MM.1S (cell line): ENCODE results near the gene PLXNA4.
A peak's percentile ranks its signal among the peaks of the same experiment; 100 is the strongest.

Experiments
- DNase-seq: peaks from one replicate; pipeline ENCODE4 v3.0.0-alpha.2; 2015
- H2AFZ ChIP-seq: fragments of 300-600 bp; sonication (generic); 2 replicates; pipeline ENCODE4 v1.6.0; 2016; ENCODE audit warnings: antibody characterized with exemption, low read length
- H3F3A ChIP-seq: fragments of 300-600 bp; sonication (generic); 2 replicates; pipeline ENCODE4 v1.6.1; 2016; ENCODE audit warnings: mild to moderate bottlenecking, antibody characterized with exemption, low read length, moderate library complexity, mixed read lengths; ENCODE audit not compliant: insufficient read depth
- H3K27ac ChIP-seq: fragments of 300-600 bp; sonication (generic); 2 replicates; pipeline ENCODE4 v1.5.1; 2016; ENCODE audit warnings: mild to moderate bottlenecking, low read length
- H3K27me3 ChIP-seq: fragments of 300-600 bp; sonication (generic); replicated peaks from 2 replicates; pipeline ENCODE4 v1.6.0; 2016; ENCODE audit warnings: low read length; ENCODE audit not compliant: insufficient read depth
- H3K36me3 ChIP-seq: fragments of 300-600 bp; sonication (generic); replicated peaks from 2 replicates; pipeline ENCODE4 v1.6.1; 2016; ENCODE audit warnings: mild to moderate bottlenecking, low read length, mixed read lengths; ENCODE audit not compliant: insufficient read depth
- H3K4me1 ChIP-seq: fragments of 300-600 bp; sonication (generic); 2 replicates; pipeline ENCODE4 v1.6.1; 2016; ENCODE audit warnings: low read length, mixed read lengths
- H3K4me2 ChIP-seq: fragments of 300-600 bp; sonication (generic); 2 replicates; pipeline ENCODE4 v1.6.0; 2016; ENCODE audit warnings: low read depth, low read length
- H3K4me3 ChIP-seq: fragments of 300-600 bp; sonication (generic); 2 replicates; pipeline ENCODE4 v1.5.1; 2016; ENCODE audit warnings: low read length, mixed read lengths
- H3K79me2 ChIP-seq: fragments of 300-600 bp; sonication (generic); 2 replicates; pipeline ENCODE4 v1.6.1; 2016; ENCODE audit warnings: mixed run types, low read length, mixed read lengths
- H3K9ac ChIP-seq: fragments of 300-600 bp; sonication (generic); 2 replicates; pipeline ENCODE4 v1.6.1; 2016; ENCODE audit warnings: low read length, mixed read lengths
- H3K9me2 ChIP-seq: fragments of 300-600 bp; sonication (generic); replicated peaks from 2 replicates; pipeline ENCODE4 v1.6.1; 2016; ENCODE audit warnings: mild to moderate bottlenecking, low read length, mixed read lengths; ENCODE audit not compliant: insufficient read depth
- H3K9me3 ChIP-seq: fragments of 300-600 bp; sonication (generic); replicated peaks from 2 replicates; pipeline ENCODE4 v1.6.1; 2016; ENCODE audit warnings: mild to moderate bottlenecking, low read length, mixed read lengths; ENCODE audit not compliant: insufficient read depth
- H4K20me1 ChIP-seq: fragments of 300-600 bp; sonication (generic); 2 replicates; pipeline ENCODE4 v1.6.1; 2016; ENCODE audit warnings: mild to moderate bottlenecking, low read length, moderate library complexity, mixed read lengths; ENCODE audit not compliant: insufficient read depth
- EZH2 ChIP-seq: fragments of 300-600 bp; sonication (generic); optimal IDR thresholded peaks from 2 replicates; pipeline ENCODE3; 2017; ENCODE audit warnings: low read depth, mild to moderate bottlenecking, antibody characterized with exemption, low read length, mixed read lengths
- EZH2phosphoT487 ChIP-seq: fragments of 300-600 bp; sonication (generic); IDR thresholded peaks from 2 replicates; pipeline ENCODE4 v1.6.1; 2018; ENCODE audit warnings: antibody characterized with exemption, low read length
- TF ChIP-seq, protein P1 (sequence below): fragments of 300-600 bp; sonication (generic); IDR thresholded peaks from 2 replicates; pipeline ENCODE4 v1.5.1; 2016; ENCODE audit warnings: antibody characterized with exemption, low read length, mixed read lengths

PLXNA4 gene

DNA sequence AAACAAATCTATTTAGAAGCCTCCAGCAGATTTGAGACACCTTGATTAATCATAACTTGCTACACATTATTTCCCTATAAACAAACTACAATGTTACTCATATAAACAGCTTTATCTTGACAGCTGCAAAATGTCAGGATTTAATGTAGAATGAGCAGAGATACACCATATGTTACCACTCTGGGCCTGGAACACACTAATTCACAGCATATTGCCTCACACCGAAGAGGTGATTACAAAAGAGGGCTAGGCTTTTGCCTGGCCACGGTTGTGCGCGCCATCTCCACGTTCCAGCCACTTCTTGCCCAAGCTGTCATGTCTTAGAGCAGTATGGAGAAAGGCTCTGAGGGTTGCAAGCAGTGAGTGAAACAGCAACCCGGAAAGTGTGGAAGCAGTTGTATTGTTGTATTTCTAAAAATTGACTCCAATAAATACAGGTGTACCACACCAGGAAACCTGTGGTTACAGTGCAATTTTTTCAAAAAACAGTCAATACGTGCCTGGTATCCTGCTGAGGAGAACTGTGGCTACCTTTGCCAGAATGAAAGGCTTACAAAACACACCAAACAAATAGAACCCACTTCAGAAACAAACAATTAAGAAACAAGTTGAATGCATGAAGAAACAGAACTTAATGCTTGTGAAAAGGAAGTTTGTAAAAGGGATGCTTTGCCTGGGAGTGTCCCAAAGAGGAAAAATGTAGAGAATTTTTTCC, 498.1 kb downstream of the PLXNA4 start:
- TF ChIP-seq EZH2phosphoT487 (no peak), EZH2 (no peak)
- TF ChIP-seq, protein P1, sequence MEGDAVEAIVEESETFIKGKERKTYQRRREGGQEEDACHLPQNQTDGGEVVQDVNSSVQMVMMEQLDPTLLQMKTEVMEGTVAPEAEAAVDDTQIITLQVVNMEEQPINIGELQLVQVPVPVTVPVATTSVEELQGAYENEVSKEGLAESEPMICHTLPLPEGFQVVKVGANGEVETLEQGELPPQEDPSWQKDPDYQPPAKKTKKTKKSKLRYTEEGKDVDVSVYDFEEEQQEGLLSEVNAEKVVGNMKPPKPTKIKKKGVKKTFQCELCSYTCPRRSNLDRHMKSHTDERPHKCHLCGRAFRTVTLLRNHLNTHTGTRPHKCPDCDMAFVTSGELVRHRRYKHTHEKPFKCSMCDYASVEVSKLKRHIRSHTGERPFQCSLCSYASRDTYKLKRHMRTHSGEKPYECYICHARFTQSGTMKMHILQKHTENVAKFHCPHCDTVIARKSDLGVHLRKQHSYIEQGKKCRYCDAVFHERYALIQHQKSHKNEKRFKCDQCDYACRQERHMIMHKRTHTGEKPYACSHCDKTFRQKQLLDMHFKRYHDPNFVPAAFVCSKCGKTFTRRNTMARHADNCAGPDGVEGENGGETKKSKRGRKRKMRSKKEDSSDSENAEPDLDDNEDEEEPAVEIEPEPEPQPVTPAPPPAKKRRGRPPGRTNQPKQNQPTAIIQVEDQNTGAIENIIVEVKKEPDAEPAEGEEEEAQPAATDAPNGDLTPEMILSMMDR, result no peak
- H3K79me2 ChIP-seq, result no peaks in the 10 kb centered on the region
- H4K20me1 ChIP-seq, result no peaks in the 10 kb centered on the region
- peak overlapping the region; percentile 12; the same call in 1 of the 2 replicates for H3K9ac ChIP-seq
- H3K9me3 ChIP-seq, result no peaks in the 10 kb centered on the region
- peak overlapping the region; percentile 67 for H3K4me2 ChIP-seq
- H3K4me3 ChIP-seq, result peak overlapping the region; percentile 13
- peak overlapping the region; percentile 79; the same call in 1 of the 2 replicates for H3K27ac ChIP-seq
- no peaks in the 10 kb centered on the region for H3K27me3 ChIP-seq
- H3K36me3 ChIP-seq, result no peaks in the 10 kb centered on the region
- H3K9me2 ChIP-seq, result no peaks in the 10 kb centered on the region
- peaks cover 26% of the 10 kb centered on the region for H3K4me1 ChIP-seq
- H2AFZ ChIP-seq, result peak overlapping the region; percentile 49
- H3F3A ChIP-seq, result peaks cover 23% of the 10 kb centered on the region
- DNase-seq, result peak; percentile 88

DNA sequence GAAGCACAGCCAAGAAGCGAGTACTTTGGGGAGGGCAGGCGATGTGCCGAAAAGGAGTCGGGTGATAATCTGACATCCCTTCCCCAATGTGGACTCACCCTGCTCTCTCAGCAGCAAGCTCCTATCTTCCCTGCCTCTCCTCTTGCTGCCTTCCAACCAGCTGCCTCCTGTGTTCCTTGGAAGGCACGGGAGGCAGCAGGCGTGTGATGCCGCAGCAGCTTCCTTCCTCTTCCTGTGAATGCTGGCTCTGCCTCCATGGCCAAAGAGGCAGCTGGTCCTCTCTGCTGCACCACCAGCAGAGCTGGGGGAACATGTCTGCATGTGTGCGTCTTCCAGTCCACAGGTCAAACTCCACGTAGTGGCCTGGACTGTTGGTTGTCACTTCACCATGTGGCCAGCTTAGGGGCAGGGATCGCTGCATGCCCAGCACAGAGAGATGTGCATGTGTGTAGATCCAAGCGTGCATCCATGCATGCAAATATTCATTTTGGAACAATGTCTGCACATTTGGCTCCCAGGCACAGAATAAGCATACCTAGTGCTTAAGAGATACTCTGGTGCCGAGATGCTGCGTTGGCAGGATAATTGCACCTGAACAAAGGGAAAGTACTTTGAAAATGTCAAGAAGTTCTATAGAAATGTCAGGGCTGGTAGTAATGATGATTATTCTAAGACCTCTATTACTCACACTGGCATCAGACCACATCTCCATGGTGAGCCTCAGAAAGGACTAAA, 499.8 kb downstream of the PLXNA4 start:
- Histone ChIP-seq H3F3A (peaks cover 23% of the 10 kb centered on the region), H3K79me2 (no peaks in the 10 kb centered on the region), H3K4me2 (no peak overlapping the region)

DNA sequence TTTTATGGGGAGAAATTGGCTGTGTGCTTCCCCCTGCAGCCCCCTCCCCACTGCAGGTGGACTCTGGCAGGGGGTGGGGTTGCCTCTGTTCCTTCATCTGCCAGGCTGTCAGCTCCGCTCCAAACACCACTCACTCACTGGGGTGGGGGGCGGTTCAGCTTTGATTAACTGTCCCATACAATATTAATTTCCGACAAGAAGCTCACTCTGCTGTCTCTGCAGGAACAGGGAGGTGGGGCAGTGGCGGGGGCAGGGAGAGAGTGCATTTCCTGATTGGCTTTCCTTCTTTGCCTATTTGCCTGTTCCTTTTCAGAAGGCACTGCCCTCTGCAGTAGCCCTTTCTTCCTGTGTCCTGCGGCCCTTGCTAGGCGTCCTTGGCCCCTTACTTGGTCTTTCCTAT, 500.8 kb downstream of the PLXNA4 start:
- TF ChIP-seq, protein P1, result no peak
- TF ChIP-seq EZH2phosphoT487 (no peak), EZH2 (no peak)
- Histone ChIP-seq H3K79me2 (no peaks in the 10 kb centered on the region), H3K9me2 (no peaks in the 10 kb centered on the region), H3K9me3 (no peaks in the 10 kb centered on the region), H3K4me1 (peaks cover 26% of the 10 kb centered on the region), H4K20me1 (no peaks in the 10 kb centered on the region), H3K27ac (no peak overlapping the region), H3K9ac (no peak overlapping the region), H2AFZ (no peak overlapping the region), H3K4me3 (no peak overlapping the region), H3K27me3 (no peaks in the 10 kb centered on the region), H3K4me2 (no peak overlapping the region), H3K36me3 (no peaks in the 10 kb centered on the region), H3F3A (peaks cover 23% of the 10 kb centered on the region)
- DNase-seq, result no peak

More for the DNA sequence above, 499.8 kb downstream of the PLXNA4 start:
- H3K4me1 ChIP-seq, result peaks cover 26% of the 10 kb centered on the region
- no peaks in the 10 kb centered on the region for H3K9me2 ChIP-seq
- TF ChIP-seq, protein P1, result no peak
- TF ChIP-seq EZH2phosphoT487, result no peak
- no peak for TF ChIP-seq EZH2
- DNase-seq, result no peak
- no peak overlapping the region for H2AFZ ChIP-seq
- no peaks in the 10 kb centered on the region for H3K27me3 ChIP-seq
- no peaks in the 10 kb centered on the region for H3K36me3 ChIP-seq
- H3K4me3 ChIP-seq, result no peak overlapping the region
- no peaks in the 10 kb centered on the region for H4K20me1 ChIP-seq
- H3K27ac ChIP-seq, result no peak overlapping the region
- H3K9me3 ChIP-seq, result no peaks in the 10 kb centered on the region
- no peak overlapping the region for H3K9ac ChIP-seq
